ENCODE data around the gene CCDC188. TPM values are rescaled to one million over a fixed set of nuclear protein-coding genes. Genes with fewer than 3 reads are reported as not detected.

CCDC188 gene
- polyA plus RNA-seq, 1 donor (not counting 4 experiments of a cell fraction or from before 2014, with no cell fraction given), result not detected

GRCh38 chr22:20183823-20184222 lies 33.0 kb upstream of the CCDC188 start:
- no peaks in the 10 kb centered on the region for H3K9me3 ChIP-seq (ENCODE audit: control insufficient read depth, low read depth, low read length)
- dilution Hi-C loops (cut with MboI; ENCODE audit: extremely low pct_ligation_motif_present, low sequenced_read_pairs), result no loop called here
- no peak overlapping the region for H3K4me2 ChIP-seq (ENCODE audit: control insufficient read depth, extremely low read depth, insufficient read depth, low read depth, low read length)
- H4K20me1 ChIP-seq (ENCODE audit: control insufficient read depth, extremely low read depth, insufficient read depth, low read length), result no peaks in the 10 kb centered on the region
- no peaks in the 10 kb centered on the region for H3K79me2 ChIP-seq (ENCODE audit: control insufficient read depth, insufficient read depth, low read length)
- H3K9ac ChIP-seq (ENCODE audit: control insufficient read depth, extremely low read depth, insufficient read depth, low read length), result no peak overlapping the region
- H3K4me1 ChIP-seq (ENCODE audit: control insufficient read depth, extremely low read depth, insufficient read depth, low read length), result no peaks in the 10 kb centered on the region
- DNase-seq (ENCODE audit: low read depth, low spot score) (no peak), FAIRE-seq (no peak)
- no peak overlapping the region for H3K4me3 ChIP-seq (ENCODE audit: control insufficient read depth in 2 of 3, extremely low read depth in 1 of 3, insufficient read depth in 2 of 3, low read depth in 1 of 3, low read length in 3 of 3)
- no peak overlapping the region for H3K27ac ChIP-seq (ENCODE audit: control insufficient read depth, insufficient read depth, low read length)
- H3K36me3 ChIP-seq (ENCODE audit: control insufficient read depth in 2 of 2, extremely low read depth in 1 of 2, insufficient read depth in 2 of 2, low read length in 2 of 2), result no peaks in the 10 kb centered on the region
- H3K9me1 ChIP-seq (ENCODE audit: control insufficient read depth, extremely low read depth, insufficient read depth, low read length), result no peaks in the 10 kb centered on the region
- no peaks in the 10 kb centered on the region for H3K27me3 ChIP-seq (ENCODE audit: control insufficient read depth, extremely low read depth, insufficient read depth, low read length)
- H2AFZ ChIP-seq (ENCODE audit: control insufficient read depth, low read length), result no peak overlapping the region
- TF ChIP-seq CTCF (optimal IDR thresholded peaks at IDR 0.05 in 1 of 3, IDR thresholded peaks at IDR 0.05 in 1 of 3, conservative IDR thresholded peaks at IDR 0.05 in 1 of 3; ENCODE audit: extremely low read depth in 1 of 3, insufficient read depth in 2 of 3, low read length in 3 of 3) (no peak), EZH2 (IDR thresholded peaks at IDR 0.05; ENCODE audit: low read length) (no peak)

- Histone ChIP-seq H2AFZ (ENCODE audit: control insufficient read depth, low read length) (no peak overlapping the region), H3K4me3 (ENCODE audit: control insufficient read depth in 2 of 3, extremely low read depth in 1 of 3, insufficient read depth in 2 of 3, low read depth in 1 of 3, low read length in 3 of 3) (no peak overlapping the region), H3K4me1 (ENCODE audit: control insufficient read depth, extremely low read depth, insufficient read depth, low read length) (no peaks in the 10 kb centered on the region), H3K27me3 (ENCODE audit: control insufficient read depth, extremely low read depth, insufficient read depth, low read length) (no peaks in the 10 kb centered on the region), H3K9ac (ENCODE audit: control insufficient read depth, extremely low read depth, insufficient read depth, low read length) (no peak overlapping the region), H3K9me1 (ENCODE audit: control insufficient read depth, extremely low read depth, insufficient read depth, low read length) (no peaks in the 10 kb centered on the region), H3K79me2 (ENCODE audit: control insufficient read depth, insufficient read depth, low read length) (no peaks in the 10 kb centered on the region), H3K9me3 (ENCODE audit: control insufficient read depth, low read depth, low read length) (no peaks in the 10 kb centered on the region), H3K36me3 (ENCODE audit: control insufficient read depth in 2 of 2, extremely low read depth in 1 of 2, insufficient read depth in 2 of 2, low read length in 2 of 2) (no peaks in the 10 kb centered on the region), H3K4me2 (ENCODE audit: control insufficient read depth, extremely low read depth, insufficient read depth, low read depth, low read length) (no peak overlapping the region), H4K20me1 (ENCODE audit: control insufficient read depth, extremely low read depth, insufficient read depth, low read length) (no peaks in the 10 kb centered on the region), H3K27ac (ENCODE audit: control insufficient read depth, insufficient read depth, low read length) (no peak overlapping the region)
- dilution Hi-C loops (cut with MboI; ENCODE audit: extremely low pct_ligation_motif_present, low sequenced_read_pairs), result no loop called here
- FAIRE-seq (no peak), DNase-seq (ENCODE audit: low read depth, low spot score) (no peak)
- no peak for TF ChIP-seq CTCF (optimal IDR thresholded peaks at IDR 0.05 in 1 of 3, IDR thresholded peaks at IDR 0.05 in 1 of 3, conservative IDR thresholded peaks at IDR 0.05 in 1 of 3; ENCODE audit: extremely low read depth in 1 of 3, insufficient read depth in 2 of 3, low read length in 3 of 3)
- no peak for TF ChIP-seq EZH2 (IDR thresholded peaks at IDR 0.05; ENCODE audit: low read length)
These were observed 32.2 kb upstream of the CCDC188 start for GRCh38 chr22:20183101-20183500.

Data from keratinocyte (primary cell).